Stimulated activated CD8-positive, alpha-beta memory T cell treated with anti-CD3 and anti-CD28 coated beads, Interleukin-15, amount 100 ng/mL, for 48 hours (primary cell): ENCODE measurements around the gene ERFE.

ENCODE experiments used
- DNase-seq, 2 donors: peaks; one replicate each; pipeline ENCODE4 v3.0.0-alpha.2; 2020; ENCODE audit warnings: low read depth in 2 of 2

ERFE gene

DNA sequence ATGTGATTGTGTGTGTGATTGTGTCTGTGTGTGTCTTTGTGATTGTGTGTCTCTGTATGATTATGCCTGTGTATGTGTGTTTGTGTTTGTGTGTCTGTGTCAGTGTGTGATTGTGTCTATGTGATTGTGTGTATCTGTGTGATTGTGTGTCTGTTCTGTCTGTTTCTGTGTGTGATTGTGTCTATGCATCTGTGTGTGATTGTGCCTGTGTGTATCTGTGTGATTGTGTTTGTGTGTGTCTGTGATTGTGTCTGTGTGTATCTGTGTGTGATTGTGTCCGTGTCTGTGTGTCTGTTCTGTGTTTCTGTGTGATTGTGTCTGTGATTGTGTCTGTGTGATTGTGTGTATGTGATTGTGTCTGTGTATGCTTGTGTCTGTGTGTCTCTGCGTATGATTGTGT, 32.4 kb upstream of the ERFE start:
- no peak for DNase-seq

DNA sequence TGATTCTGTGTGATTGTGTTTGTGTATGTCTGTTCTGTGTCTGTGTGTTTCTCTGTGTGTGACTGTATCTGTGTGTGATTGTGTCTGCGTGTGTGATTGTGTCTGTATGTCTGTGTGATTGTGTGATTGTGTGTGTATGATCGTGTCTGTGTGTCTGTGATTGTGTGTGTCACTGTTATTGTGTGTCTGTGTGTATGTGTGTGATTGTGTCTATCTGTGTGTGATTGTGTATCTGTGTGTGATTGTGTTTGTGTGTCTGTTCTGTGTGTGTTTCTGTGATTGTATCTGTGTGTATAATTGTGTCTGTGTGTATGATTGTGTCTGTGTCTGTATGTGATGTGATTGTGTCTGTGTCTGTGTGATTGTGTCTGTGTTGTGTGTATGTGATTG, 32.0 kb upstream of the ERFE start:
- DNase-seq, result no peak

DNA sequence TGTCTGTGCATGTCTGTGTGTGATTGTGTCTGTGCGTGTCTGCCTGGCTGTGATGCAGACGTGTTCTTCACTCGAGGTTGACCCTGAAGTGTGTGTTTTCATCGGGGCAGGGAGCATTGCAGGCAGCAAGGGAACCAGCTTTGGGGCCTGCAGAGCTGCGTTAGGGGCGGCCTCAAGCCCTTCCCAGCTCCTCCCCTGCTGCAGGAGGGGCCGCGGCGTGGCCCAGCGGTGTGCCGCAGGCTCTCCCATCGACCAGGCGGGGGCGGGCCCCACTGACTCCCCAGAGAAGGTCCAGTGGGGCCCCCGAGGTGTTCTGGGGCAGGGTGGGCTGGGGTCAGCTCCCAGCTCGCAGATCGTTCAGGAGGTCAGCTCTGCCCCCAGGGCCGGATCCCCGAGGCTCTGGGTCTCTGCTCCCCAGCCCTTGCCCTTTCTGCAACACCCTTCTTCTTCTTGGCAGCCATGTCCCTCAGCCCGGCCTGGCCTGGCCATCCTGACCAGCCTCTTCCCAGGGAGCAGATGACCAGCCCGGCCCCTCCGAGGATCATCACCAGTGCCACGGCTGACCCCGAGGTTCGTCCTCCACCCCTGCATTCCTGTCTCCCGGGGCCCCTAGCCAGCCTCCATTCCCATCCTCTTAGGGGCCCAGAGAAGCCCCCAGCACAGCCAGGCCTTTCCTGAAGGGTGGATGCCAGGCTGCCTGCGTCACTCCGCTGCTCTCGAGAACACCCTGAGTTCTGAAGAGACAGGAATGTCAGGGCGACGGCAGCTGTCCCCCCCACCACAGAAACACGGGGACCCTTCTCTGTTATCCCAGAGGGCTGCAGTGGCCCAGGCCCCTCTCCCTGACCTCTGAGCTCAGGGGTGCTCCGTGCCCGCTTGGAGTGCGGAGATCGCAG, 31.4 kb upstream of the ERFE start:
- no peak for DNase-seq

- DNase-seq, result no peak
Observed at GRCh38 chr2:238128061-238128440, 30.7 kb upstream of the ERFE start.

DNA sequence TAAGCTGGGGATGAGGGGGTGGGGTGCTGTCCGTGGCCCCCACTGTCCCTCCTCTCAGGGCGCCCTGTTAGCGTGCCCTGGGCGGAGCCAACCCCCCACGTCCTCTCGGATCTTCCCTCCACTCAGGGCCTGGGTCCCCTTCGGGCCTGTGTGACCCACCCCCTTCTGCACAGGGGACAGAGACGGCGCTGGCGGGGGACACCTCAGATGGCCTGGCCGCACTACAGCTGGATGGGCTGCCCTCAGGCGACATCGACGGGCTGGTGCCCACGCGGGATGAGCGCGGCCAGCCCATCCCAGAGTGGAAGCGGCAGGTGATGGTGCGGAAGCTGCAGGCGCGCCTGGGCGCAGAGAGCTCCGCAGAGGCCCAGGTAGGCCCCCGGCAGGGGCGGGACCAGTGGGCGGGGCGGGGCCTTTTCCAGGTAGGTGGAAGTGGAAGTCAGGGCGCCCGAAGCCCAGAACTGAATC, 30.2 kb upstream of the ERFE start:
- DNase-seq, result no peak

- DNase-seq, result no peak
Observed at GRCh38 chr2:238129166-238130010, 29.4 kb upstream of the ERFE start.

DNA sequence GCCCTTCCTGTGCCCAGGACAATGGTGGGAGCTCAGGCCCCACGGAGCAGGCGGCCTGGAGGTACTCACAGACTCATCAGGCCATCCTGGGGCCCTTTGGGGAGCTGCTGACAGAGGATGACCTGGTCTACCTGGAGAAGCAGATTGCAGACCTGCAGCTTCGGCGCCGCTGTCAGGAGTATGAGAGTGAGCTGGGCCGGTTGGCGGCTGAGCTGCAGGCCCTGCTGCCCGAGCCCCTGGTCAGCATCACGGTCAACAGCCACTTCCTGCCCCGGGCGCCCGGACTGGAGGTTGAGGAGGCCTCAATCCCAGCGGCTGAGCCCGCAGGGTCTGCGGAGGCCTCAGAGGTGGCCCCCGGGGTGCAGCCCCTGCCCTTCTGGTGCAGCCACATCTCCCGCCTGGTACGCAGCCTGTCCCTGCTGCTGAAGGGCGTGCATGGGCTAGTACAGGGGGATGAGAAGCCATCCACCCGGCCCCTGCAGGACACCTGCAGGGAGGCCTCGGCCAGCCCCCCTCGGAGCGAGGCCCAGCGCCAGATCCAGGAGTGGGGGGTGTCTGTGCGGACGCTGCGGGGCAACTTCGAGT, 28.6 kb upstream of the ERFE start:
- no peak for DNase-seq

DNA sequence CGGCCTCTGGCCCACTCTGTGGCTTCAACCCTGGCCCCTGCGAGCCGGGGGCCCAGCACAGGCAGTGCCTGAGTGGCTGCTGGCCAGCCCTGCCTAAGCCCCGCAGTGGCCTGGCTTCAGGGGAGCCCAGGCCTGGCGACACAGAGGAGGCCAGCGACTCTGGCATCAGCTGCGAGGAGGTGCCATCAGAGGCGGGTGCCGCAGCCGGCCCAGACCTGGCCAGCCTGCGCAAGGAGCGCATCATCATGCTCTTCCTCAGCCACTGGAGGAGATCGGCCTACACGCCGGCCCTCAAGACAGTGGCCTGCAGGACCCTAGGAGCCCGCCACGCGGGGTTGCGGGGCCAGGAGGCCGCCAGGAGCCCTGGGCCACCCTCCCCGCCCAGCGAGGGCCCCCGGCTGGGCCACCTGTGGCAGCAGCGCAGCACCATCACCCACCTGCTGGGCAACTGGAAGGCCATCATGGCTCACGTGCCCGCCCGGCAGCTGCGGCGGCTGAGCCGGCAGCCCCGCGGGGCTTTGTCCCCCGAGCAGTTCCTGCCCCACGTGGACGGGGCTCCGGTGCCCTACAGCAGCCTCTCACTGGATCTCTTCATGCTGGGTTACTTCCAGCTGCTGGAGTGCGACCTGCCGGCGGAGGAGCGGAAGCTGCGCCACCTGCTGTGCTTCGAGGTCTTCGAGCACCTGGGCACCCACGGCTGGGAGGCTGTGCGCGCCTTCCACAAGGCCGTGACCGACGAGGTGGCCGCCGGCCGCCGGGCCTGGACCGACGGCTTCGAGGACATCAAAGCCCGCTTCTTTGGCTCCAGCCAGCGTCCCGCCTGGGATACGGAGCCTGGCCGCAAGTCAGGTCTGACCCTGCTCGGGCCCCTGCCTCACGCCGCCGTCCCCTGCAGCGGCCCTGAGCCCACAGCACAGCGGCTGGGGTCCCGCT, 27.8 kb upstream of the ERFE start:
- DNase-seq, result no peak

DNA sequence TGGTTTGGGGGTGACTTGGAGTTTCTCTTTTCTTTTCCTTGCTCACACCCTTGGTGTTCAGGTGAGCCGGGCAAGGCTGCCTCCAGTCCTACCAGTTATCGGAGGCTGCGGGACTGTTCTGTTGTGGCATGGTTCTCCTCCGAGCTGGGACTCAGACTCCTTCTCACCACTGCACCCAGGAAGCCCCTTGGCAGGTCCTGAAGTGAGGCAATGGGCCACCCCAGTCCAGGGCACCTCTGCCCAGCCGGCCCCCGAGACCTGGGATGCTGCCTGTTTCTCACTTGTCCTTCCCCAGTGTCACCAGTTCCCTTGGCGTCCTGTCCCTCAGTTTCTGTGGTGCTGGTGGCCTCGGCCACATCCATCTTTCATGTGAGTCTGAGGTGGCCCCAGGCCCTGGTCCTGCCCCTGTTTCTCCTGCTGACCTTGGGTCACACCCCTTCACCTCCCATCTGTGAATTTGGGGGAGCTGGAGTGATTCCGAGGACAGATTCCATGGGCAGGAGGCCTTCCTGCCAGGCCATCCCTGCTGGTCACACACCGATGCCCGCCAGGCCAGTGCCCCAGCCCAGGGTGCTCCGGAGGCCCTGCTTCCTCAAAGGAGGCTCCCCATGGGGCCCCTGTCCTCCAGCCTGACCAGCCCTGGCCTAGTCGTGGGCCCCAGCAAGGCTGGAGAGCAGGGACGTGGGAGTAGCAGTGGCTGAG, 26.9 kb upstream of the ERFE start:
- DNase-seq, result no peak

GRCh38 chr2:238132463-238133450, 26.0 kb upstream of the ERFE start:
- no peak for DNase-seq

DNA sequence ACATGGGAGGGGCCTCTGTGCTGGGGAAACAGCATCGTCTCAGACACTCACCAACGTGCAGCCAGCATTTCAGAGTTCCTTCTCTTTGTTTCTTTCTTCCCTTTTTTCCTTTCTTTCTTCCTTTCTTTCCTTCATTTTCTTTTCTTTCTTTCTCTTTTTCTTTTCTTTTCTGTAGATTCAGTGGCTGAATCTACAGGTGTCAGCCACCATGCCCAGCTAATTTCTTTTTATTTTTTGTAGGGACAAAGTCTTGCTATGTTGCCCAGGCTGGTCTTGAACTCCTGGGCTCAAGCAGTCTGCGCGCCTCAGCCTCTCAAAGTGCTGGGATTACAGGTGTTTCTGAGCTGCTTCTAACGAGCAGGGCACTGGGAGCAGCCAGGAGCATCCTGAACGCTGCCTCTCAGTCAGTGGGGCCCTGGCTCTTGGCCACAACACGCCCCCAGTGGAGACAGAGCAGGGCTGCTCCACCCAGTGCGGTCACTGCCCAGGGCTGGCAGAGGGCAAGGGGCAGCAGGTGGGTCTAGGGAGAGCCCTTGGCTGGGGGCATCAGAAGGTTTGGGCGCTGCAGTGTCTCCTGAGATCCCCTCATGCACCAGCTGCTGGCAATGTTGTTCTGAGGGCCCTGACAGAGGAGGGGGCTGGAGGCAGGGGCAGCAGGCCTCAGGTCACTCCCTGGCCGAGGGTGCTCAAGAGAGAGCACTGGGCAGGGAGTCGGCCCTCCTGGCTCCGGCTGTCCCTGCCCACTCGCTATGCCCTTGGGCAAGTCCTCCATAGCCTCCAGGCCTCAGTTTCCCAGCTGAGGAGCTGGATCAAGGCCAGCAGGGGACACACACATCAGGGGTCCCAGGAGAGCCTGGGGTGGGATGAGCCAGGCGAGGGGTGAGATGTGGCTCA, 25.0 kb upstream of the ERFE start:
- no peak for DNase-seq

DNA sequence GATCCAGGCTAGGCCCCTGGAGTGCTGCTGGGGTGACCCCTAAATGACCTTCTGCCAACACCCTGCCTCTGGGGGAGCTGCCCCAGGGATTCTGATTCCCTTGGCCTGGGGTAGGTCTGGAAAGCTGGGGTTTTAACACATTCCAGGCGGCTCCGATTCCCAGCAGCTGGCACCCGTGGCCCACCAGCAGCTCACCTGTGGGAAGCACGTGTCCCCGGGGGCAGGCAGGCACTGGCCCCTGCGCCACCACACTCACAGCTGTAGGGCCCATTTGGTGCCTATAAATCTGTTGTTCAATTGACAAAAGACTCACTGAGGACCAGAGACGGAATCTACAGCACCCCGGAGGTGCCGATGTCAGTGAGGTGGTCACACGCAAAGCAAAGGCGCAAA, 24.4 kb upstream of the ERFE start:
- DNase-seq, result no peak

GRCh38 chr2:238135601-238136150, 23.1 kb upstream of the ERFE start:
- DNase-seq, result no peak

GRCh38 chr2:238136820-238137537, 21.8 kb upstream of the ERFE start:
- DNase-seq, result no peak

DNA sequence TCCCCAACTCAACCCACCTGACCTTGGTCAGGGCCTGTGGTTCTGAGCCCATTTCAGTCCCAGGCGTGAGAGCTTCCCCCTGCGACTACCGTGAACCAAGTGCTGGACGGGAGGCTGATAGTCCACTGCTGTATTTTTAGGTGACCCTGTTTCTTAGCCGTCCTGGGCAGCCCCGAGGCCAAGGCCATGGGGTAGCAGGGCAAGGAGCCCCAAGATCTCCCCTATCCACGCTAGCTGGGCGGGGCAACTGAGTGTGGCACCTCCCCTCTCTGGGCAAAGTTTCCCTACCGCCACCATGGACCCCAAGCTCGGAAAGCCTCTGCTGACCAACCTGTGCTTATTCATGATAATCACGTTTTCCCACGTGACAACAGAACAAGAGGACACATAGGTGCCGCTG, 20.9 kb upstream of the ERFE start:
- no peak for DNase-seq

GRCh38 chr2:238138331-238139195, 20.2 kb upstream of the ERFE start, which contains the start of gene KLHL30:
KLHL30 (plus strand) TSS chr2:238138668; CDS start chr2:238140755, 2,087 bp downstream.
- DNase-seq, result no peak
